Measurements from ENCODE around the gene SPDYE1.

Gene SPDYE1

GRCh38 chr7:44058759-44059218 is 61.1 kb downstream of the SPDYE1 start:
- H3K27ac ChIP-seq (ENCODE audit: low read length), result no peak overlapping the region
- H3K9me3 ChIP-seq (ENCODE audit: insufficient read depth, low read length, severe bottlenecking), result no peaks in the 10 kb centered on the region
- TF ChIP-seq EZH2 (IDR thresholded peaks at IDR 0.05; ENCODE audit: borderline replicate concordance, low read depth, low read length, severe bottlenecking) (no peak), CTCF (IDR thresholded peaks at IDR 0.05; ENCODE audit: borderline replicate concordance, extremely low read depth, low read length, poor library complexity, severe bottlenecking) (no peak)
- H3K79me2 ChIP-seq (ENCODE audit: insufficient read depth, low read length), result peaks cover 21% of the 10 kb centered on the region
- peaks cover 58% of the 10 kb centered on the region for H4K20me1 ChIP-seq (ENCODE audit: insufficient read depth, low read length)
- no peak overlapping the region for H2AFZ ChIP-seq (ENCODE audit: low read depth, low read length)
- H3K4me2 ChIP-seq (ENCODE audit: insufficient read depth, low read length), result no peak overlapping the region
- DNase-seq (no peak), ATAC-seq (ENCODE audit: insufficient read depth, low read depth) (no peak)
- no peaks in the 10 kb centered on the region for H3K27me3 ChIP-seq (ENCODE audit: insufficient read depth, low read length, poor library complexity)
- no peaks in the 10 kb centered on the region for H3K4me1 ChIP-seq (ENCODE audit: insufficient read depth, low read length)
- no peak overlapping the region for H3K9ac ChIP-seq (ENCODE audit: low read depth, low read length)
- peaks cover 88% of the 10 kb centered on the region for H3K36me3 ChIP-seq (ENCODE audit: insufficient read depth, low read length)
- H3K4me3 ChIP-seq (ENCODE audit: low read depth in 1 of 2, low read length in 2 of 2), result no peak overlapping the region

DNA sequence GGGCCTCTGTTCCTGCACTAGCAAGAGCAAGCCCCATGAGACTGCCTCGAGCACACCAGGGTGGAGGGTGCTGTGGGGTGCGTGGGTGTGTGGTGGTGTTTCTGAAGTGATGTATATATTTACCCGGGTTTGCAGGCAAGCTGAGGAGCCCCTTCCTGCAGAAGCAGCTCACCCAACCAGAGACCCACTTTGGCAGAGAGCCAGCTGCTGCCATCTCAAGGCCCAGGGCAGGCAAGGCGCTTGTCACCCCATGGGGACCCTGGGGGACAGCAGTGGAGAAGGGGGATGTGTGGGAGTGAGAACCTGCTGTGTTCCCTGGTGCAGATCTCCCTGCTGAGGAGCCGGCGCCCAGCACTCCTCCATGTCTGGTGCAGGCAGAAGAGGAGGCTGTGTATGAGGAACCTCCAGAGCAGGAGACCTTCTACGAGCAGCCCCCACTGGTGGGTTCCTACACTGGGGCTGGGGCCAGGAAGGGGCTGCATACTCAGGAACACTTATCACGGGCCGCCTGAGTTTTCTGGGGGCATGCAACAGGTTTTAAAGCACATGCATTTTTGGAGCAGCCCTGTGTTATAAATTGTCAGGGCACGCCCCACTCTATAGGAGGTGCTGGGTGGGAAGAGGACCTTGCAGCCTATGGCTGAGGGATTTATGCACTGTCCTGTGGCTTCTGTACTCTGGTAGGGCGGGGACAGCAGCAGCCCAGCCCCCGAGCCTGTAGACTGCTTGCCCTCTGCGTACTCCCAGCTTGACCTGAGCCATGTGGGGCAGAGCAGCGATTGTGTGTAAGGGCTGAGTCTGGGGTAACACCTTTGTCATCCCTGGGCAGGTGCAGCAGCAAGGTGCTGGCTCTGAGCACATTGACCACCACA is 61.8 kb downstream of the SPDYE1 start:
- Histone ChIP-seq H3K79me2 (ENCODE audit: insufficient read depth, low read length) (peaks cover 20% of the 10 kb centered on the region), H2AFZ (ENCODE audit: low read depth, low read length) (no peak overlapping the region), H4K20me1 (ENCODE audit: insufficient read depth, low read length) (peaks cover 58% of the 10 kb centered on the region), H3K4me1 (ENCODE audit: insufficient read depth, low read length) (no peaks in the 10 kb centered on the region), H3K4me2 (ENCODE audit: insufficient read depth, low read length) (no peak overlapping the region), H3K9me3 (ENCODE audit: insufficient read depth, low read length, severe bottlenecking) (no peaks in the 10 kb centered on the region), H3K9ac (ENCODE audit: low read depth, low read length) (no peak overlapping the region), H3K27me3 (ENCODE audit: insufficient read depth, low read length, poor library complexity) (no peaks in the 10 kb centered on the region), H3K4me3 (ENCODE audit: low read depth in 1 of 2, low read length in 2 of 2) (no peak overlapping the region), H3K27ac (ENCODE audit: low read length) (no peak overlapping the region), H3K36me3 (ENCODE audit: insufficient read depth, low read length) (peaks cover 82% of the 10 kb centered on the region)
- ATAC-seq (ENCODE audit: insufficient read depth, low read depth) (no peak), DNase-seq (no peak)
- TF ChIP-seq EZH2 (IDR thresholded peaks at IDR 0.05; ENCODE audit: borderline replicate concordance, low read depth, low read length, severe bottlenecking), result no peak
- no peak for TF ChIP-seq CTCF (IDR thresholded peaks at IDR 0.05; ENCODE audit: borderline replicate concordance, extremely low read depth, low read length, poor library complexity, severe bottlenecking)
